ENCODE measurements around the gene MRPL44.
A peak's percentile ranks its signal among the peaks of the same experiment; 100 is the strongest.

MRPL44 gene

DNA sequence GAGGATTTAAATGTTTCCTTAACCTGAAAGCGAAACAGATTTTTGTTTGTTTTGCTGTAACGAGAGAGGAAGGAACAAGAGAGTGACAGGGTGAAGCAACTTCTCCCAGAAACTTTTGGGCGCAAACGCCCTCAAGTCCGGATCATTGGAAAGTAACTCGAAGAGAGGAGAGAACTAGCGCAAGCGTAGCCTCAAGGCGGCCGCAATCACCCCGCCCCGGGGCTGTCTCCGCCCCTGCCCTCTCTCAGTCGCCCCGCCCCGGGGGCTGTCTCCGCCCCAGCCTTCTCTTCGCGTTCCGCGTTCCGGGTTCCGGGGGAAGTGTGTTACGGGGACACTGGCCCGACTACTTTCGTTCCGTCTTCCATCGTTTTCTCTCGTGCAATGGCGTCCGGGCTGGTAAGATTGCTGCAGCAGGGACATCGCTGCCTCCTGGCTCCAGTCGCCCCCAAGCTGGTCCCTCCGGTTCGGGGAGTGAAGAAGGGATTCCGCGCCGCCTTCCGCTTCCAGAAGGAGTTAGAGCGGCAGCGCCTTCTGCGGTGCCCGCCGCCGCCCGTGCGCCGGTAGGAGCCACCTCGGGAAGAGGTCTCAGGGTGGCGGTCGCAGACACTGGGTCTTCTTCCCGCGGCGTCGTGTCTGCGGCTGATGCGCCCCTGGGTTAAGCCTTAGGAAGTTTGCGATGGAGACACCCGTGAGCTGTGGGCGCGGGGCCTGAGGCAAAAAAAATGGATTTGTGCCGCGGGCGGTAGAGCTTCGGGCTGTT lies at the start of gene MRPL44:
MRPL44 (plus strand) TSS at position 372 of the 760 bp plus-strand sequence; CDS start at position 382, 10 bp downstream.
- DNase-seq (ENCODE audit: low read depth in 2 of 2) = peak; percentile 92 to 96

GRCh38 chr2:223908304-223908998 lies 48.8 kb upstream of the MRPL44 start:
- no peak for DNase-seq (ENCODE audit: low read depth in 2 of 2)

- DNase-seq (ENCODE audit: low read depth in 2 of 2) = no peak
Measured at GRCh38 chr2:223909001-223909741, 48.1 kb upstream of the MRPL44 start.

DNA sequence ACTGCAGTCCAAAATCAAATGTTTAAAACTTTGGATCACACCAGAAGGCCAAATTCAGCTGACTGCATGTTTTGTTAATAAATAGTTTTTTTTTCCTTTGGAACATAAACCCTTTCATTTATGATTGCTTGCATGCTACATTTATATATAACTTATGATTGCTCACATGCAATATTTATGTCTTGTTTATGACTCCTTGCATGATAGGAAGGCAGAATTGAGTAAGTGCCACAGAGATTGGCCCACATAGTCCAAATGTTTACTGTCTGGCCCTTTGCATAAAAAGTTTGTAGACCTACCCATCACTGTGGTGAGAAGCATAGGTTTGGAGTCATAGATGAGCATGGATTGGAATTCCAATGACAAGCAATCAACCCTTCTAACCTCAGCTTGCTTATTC lies 42.9 kb upstream of the MRPL44 start:
- DNase-seq (ENCODE audit: low read depth in 2 of 2) = no peak

DNA sequence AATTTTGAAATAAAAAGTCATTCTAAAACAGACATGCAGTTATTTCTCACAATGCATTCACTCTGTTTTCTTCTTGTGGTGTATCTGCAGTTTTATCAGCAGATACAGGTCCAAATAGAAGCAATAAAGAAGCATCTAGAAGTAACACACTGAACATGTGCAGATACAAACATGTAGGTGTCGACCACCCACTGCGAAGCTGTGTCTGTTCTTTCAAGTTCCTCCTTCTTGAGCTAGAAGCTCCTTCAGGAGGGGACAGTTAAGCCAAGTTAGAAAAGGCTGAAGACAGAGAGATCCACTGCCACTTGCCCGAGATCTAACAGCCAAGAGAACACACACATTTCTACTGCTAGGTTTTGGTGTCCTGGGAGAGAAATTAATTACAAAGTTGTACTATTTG lies 42.2 kb upstream of the MRPL44 start:
- no peak for DNase-seq (ENCODE audit: low read depth in 2 of 2)

DNA sequence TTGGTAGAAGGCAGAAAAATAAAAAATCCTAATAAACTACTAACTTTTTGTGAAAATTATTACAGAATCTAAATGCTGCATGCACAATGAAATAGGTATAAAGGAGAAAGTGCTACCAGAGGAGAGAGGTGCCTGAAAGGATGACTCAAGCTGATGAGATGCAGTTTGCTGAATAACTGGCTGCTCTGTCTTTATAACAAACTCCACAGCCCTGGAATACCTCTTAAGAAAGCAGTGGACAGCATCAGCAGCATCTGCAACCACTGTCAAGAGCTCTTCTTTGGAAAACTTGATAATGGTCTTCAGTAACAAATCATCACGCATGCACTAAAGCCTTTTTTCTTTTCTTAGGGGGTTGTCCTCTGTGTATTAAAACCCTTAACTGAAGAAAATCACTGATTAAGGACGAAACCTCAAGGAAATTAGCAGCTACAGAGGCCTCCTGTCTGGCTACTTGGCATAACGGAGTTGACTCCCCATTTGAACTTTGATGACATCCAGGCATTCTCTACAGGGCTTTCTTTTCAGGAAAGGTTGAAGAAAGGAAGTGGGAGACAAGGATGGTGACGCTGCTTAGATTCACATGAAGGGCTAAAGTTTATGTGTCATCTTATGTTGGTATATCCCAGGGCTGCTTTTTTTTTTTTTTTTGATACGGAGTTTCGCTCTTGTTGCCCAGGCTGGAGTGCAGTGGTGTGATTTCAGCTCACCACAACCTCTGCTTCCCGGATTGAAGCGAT lies 40.9 kb upstream of the MRPL44 start:
- no peak for DNase-seq (ENCODE audit: low read depth in 2 of 2)

- DNase-seq (ENCODE audit: low read depth in 2 of 2) = no peak
Measured at GRCh38 chr2:223918671-223919134, 38.6 kb upstream of the MRPL44 start.

DNA sequence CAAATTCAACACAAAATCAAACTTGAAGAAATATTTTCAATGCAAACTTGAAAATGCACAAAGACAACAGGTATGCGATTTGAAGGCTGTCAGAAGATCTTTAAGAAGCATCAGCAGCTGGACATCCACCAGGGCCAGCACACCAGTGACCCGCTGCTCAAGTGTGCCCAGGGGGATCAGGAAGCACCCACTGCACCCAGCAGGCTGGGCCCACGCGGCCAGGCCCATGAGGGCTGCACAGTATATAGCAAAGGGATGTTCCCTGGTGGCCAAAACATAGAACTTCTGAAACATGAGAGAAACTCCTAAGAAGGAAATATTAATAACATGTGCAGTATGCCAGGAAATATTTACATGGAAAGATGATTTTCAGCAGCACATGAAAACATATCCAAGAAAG lies 37.2 kb upstream of the MRPL44 start:
- DNase-seq (ENCODE audit: low read depth in 2 of 2) = no peak

DNA sequence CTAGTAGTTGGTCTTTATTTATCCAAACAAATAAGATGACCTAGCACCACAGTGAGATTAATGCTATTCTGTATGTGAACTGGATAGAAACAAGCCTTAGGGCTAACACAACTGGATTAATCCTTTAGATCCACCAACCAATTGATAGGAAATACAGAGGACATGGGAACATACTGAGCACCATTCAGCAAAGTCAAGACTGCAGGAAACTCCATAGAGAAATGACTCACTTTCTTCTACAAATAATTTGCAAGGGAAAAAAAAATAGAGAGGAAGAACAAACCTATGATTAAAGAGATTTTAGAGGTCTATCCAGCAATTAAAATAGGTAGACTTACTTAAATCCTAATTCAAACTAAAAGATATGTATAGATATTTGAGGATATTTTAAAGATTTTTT lies 36.1 kb upstream of the MRPL44 start:
- DNase-seq (ENCODE audit: low read depth in 2 of 2) = no peak

DNA sequence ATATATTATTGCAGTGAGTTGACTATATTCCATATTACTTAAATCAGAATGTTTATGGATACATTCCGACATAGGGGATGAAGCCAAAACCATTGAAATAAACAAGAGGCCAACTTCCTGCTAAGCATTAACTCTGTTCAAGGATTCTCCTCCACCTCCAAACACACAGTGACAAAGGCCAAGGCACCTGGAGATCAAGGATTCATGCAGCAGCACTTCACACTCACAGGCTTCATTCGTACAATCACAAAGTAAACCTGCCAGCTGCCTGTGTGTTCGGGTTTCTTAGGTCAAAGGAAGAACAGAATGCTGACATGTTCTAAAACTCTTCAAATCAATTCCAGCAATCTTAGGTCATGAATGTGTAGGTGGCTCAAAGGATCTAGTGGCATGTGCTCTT lies 35.0 kb upstream of the MRPL44 start:
- no peak for DNase-seq (ENCODE audit: low read depth in 2 of 2)

DNA sequence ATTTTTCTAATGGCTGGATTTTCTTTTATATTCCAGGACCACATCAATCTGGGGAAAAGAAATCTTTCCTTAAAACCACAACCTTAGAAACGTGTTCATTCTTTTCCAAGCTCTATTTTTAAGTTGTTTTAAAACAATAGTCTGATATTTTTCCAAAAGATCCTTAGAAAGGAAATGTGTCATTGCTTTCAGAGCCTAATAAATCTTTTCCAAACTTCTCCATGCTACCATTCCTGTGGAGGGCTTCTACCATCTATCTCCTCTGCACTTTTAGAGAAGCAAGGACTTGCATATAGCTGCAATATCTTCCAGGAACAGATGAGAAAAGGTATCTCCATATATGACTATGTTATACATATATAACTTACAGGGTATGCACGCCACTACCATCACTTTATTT lies 33.3 kb upstream of the MRPL44 start:
- no peak for DNase-seq (ENCODE audit: low read depth in 2 of 2)

GRCh38 chr2:223925106-223925505 lies 32.2 kb upstream of the MRPL44 start:
- DNase-seq (ENCODE audit: low read depth in 2 of 2) = no peak

GRCh38 chr2:223928113-223929006 lies 28.9 kb upstream of the MRPL44 start:
- DNase-seq (ENCODE audit: low read depth in 2 of 2) = no peak

DNA sequence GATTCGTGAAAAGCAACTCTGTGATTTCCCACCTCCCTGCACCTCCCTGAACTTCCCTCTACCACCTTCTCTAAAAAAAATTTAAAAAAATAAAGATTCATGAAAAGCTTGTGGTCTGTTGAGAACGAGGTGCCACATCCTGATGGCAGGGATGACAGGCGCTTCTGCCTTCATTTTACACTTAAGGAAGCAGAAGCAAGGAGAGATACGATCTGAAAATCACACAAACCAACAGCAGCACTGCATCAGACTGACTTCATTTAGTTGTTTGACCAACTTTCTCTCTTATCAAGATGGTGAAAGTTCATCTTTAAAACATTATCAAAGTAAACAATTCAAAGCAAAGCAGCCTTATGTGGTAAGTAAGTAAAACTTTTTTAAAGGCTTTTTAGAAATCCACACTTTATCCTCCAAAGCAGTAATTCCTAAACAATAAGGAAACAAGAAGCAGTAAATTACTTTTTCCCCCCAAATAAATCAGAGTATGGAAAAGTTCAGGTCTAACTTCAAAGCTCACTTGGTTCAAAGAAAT lies 27.6 kb upstream of the MRPL44 start:
- DNase-seq (ENCODE audit: low read depth in 2 of 2) = no peak

DNA sequence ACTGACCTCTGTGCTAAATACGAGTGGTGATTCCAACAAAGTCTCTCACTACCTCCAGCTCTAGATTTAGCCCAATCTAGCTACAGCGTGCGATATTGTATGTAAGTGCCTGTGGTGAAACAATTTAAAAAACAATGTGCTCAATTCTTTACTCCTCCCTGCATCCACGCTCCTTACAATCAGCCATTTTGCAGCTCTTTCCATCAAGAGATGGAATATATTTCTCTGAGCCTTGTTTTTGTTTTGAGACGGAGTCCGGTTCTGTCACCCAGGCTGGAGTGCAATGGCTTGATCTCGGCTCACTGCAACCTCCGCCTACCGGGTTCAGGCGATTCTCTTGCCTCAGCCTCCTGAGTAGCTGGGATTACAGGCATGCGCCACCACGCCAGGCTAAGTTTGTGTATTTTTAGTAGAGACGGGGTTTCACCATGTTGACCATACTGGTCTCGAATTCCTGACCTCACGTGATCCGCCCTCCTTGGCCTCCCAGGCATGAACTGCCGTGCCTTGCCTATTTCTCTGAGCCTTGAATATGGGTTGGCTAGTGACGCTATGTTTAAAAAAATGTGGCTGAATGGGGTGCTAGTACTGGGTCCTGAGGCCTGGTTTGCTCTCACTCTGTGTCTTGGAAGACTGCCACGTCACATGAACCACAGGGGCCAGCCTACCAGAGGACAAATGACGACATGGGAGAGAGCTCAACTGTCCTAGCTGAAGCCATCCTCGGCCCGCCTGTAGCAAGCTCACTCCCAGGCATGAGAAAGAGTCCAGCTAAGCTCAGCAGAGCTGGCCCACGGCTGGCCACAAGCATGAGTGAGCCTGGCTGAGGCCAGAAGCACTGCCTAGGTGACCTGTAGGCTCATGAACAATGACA lies 26.9 kb upstream of the MRPL44 start:
- DNase-seq (ENCODE audit: low read depth in 2 of 2) = no peak

DNA sequence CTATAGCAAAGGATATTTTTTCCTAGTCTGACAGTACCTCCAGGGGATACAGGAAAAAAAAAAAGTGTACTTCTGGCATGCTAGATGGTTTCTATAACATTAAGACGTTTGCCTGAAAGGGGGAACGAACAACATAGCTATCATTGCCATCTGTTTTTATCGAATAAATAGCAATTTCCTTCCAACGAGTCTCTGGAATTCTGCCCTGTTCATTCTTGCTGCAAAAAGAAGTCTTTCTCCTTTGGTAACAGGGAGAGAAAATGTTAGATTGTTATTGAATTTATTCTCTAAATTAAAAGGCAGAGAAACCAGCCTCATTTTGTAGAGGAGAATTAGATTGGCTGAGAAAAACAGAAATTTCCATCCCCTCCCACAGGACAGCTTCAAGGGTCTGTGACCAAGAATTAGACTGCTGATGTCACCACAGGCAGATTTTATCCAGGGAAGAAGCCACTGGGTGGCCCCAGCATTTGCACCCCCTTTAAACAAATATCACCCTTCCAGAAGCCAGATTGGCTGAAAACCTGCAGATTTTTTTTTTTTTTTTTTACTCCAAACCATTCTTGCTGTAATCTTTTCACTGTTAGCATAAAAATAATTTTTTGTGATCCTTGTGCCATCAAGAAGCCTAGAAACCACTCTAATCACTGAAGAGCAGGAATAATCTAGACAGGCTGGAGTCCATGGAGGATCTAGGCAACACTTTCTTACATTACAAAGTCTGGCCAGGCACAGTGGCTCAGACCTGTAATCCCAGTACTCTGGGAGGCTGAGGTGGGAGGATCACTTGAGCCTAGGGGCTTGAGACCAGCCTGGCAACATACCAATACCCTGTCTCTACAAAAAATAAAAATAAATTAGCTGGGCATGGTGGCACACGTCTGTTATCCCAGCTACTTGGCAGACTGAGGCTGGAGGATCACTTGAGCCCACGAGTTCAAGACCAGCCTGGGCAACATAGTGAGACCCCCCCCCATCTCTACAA lies 24.2 kb upstream of the MRPL44 start:
- DNase-seq (ENCODE audit: low read depth in 2 of 2) = no peak

GRCh38 chr2:223934870-223935269 lies 22.4 kb upstream of the MRPL44 start:
- DNase-seq (ENCODE audit: low read depth in 2 of 2) = no peak

DNA sequence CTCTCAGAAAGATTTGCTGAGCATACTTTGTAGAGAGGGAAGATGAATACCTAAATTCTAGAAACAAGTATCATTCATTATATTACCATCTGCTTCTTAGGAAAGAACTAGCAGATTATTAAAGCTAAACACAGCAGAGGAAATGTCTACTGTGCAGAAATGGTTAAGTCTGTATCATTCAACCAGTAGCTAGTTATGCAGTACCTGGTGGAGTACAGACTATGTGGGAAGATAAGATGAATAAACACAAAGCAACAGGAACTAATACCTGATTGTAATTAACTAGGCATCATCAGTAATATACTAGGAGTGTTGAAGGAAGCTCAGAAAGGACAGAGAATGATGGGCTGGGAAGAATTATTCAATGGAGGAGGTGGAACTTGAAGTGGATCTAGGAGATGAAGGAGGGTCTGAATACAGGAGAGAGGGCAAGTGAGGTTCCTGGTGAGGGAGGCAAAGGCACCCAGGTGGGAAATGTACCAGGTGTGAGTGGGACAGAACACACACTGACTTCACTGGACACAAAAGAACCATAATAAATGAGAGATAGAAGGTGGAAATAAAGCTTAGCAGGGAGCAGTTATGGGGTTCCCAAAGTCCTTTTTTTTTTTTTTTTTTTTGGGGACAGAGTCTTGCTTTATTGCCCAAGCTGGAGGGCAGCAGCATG lies 21.7 kb upstream of the MRPL44 start:
- no peak for DNase-seq (ENCODE audit: low read depth in 2 of 2)
